NCI-H2227 treated with DMSO at 0.1 percent for 48 hours (cell line): Measurements from ENCODE around the gene LSM6.

Experiments used
- DNase-seq: peaks from one replicate; lab custom pipeline; 2025; lab: John Stamatoyannopoulos, UW

The LSM6 gene

GRCh38 chr4:146186041-146186440 lies 10.5 kb downstream of the LSM6 start:
- no peak for DNase-seq

GRCh38 chr4:146186596-146186995 lies 11.1 kb downstream of the LSM6 start:
- no peak for DNase-seq

- no peak for DNase-seq
Observed at GRCh38 chr4:146190456-146190855, 14.9 kb downstream of the LSM6 start.

- DNase-seq = peak; percentile 30
Observed at GRCh38 chr4:146191766-146192458, 16.4 kb downstream of the LSM6 start.

- DNase-seq = no peak
Observed at GRCh38 chr4:146193628-146194027, 18.1 kb downstream of the LSM6 start.

- no peak for DNase-seq
Observed at GRCh38 chr4:146194212-146194611, 18.7 kb downstream of the LSM6 start.

GRCh38 chr4:146202665-146203064 lies 27.1 kb downstream of the LSM6 start:
- no peak for DNase-seq

- DNase-seq = no peak
Observed at GRCh38 chr4:146207410-146207809, 31.9 kb downstream of the LSM6 start.

GRCh38 chr4:146210890-146211289 lies 35.4 kb downstream of the LSM6 start:
- no peak for DNase-seq

- DNase-seq = no peak
Observed at GRCh38 chr4:146211440-146211839, 35.9 kb downstream of the LSM6 start.

GRCh38 chr4:146212781-146213180 lies 37.3 kb downstream of the LSM6 start:
- DNase-seq = no peak

GRCh38 chr4:146214238-146214637 lies 38.7 kb downstream of the LSM6 start, which contains the start of gene REELD1:
Gene REELD1 (plus strand): TSS chr4:146214538. CDS start chr4:146216953, 2,415 bp downstream.
- DNase-seq = no peak

GRCh38 chr4:146222313-146222712 lies 46.8 kb downstream of the LSM6 start:
- DNase-seq = no peak

- DNase-seq = no peak
Observed at GRCh38 chr4:146224326-146224966, 48.9 kb downstream of the LSM6 start.

GRCh38 chr4:146229406-146229805 lies 53.9 kb downstream of the LSM6 start:
- no peak for DNase-seq

- DNase-seq = no peak
Observed at GRCh38 chr4:146232131-146232722, 56.7 kb downstream of the LSM6 start.

GRCh38 chr4:146235654-146236177 lies 60.2 kb downstream of the LSM6 start:
- DNase-seq = no peak

GRCh38 chr4:146236216-146236615 lies 60.7 kb downstream of the LSM6 start:
- no peak for DNase-seq

GRCh38 chr4:146237092-146237491 lies 61.6 kb downstream of the LSM6 start:
- DNase-seq = no peak

GRCh38 chr4:146238107-146238506 lies 62.6 kb downstream of the LSM6 start:
- DNase-seq = no peak
